Smooth muscle cell (in vitro differentiated cells): Measurements from ENCODE around the gene ZBTB25. TPM values are rescaled to one million over a fixed set of nuclear protein-coding genes. Genes with fewer than 3 reads are reported as not detected.
A peak's percentile ranks its signal among the peaks of the same experiment; 100 is the strongest.

Experiments used
- DNase-seq: peaks from one replicate; lab custom pipeline; 2025; ENCODE audit not compliant: unreplicated experiment; lab: John Stamatoyannopoulos, UW
- H2AFZ ChIP-seq: fragments of 200-600 bp; sonication (generic); 2 replicates; pipeline ENCODE4 v1.6.0; 2016; ENCODE audit warnings: antibody characterized with exemption, low read depth, mild to moderate bottlenecking
- H3F3A ChIP-seq: fragments of 200-600 bp; sonication (generic); 2 replicates; pipeline ENCODE4 v1.6.0; 2017; ENCODE audit warnings: antibody characterized with exemption, low read depth
- H3K27ac ChIP-seq: fragments of 200-600 bp; sonication (generic); 2 replicates; pipeline ENCODE4 v1.5.1; 2016; ENCODE audit warnings: low read depth, mild to moderate bottlenecking
- H3K27me3 ChIP-seq: fragments of 200-600 bp; sonication (generic); 2 replicates; pipeline ENCODE4 v1.6.1; 2016; ENCODE audit warnings: low read depth, mild to moderate bottlenecking
- H3K36me3 ChIP-seq: fragments of 200-600 bp; sonication (generic); 2 replicates; pipeline ENCODE4 v1.5.1; 2016; ENCODE audit warnings: low read depth
- H3K4me1 ChIP-seq: fragments of 200-600 bp; sonication (generic); 2 replicates; pipeline ENCODE4 v1.5.1; 2016; ENCODE audit warnings: low read depth
- H3K4me2 ChIP-seq: fragments of 200-600 bp; sonication (generic); 2 replicates; pipeline ENCODE4 v1.6.0; 2016; ENCODE audit warnings: mild to moderate bottlenecking
- H3K4me3 ChIP-seq: fragments of 200-600 bp; sonication (generic); 2 replicates; pipeline ENCODE4 v1.5.1; 2016; ENCODE audit warnings: mild to moderate bottlenecking
- H3K79me2 ChIP-seq: fragments of 200-600 bp; sonication (generic); 2 replicates; pipeline ENCODE4 v1.6.0; 2016; ENCODE audit warnings: low read depth, mild to moderate bottlenecking
- H3K9ac ChIP-seq: fragments of 200-600 bp; sonication (generic); 2 replicates; pipeline ENCODE4 v1.6.0; 2016; ENCODE audit warnings: low read depth
- H3K9me3 ChIP-seq: fragments of 200-600 bp; sonication (generic); replicated peaks from 2 replicates; pipeline ENCODE4 v1.5.1; 2016; ENCODE audit warnings: low read depth
- H4K20me1 ChIP-seq: fragments of 200-600 bp; sonication (generic); 2 replicates; pipeline ENCODE4 v1.6.0; 2016; ENCODE audit warnings: low read depth
- CTCF ChIP-seq: fragments of 200-600 bp; sonication (generic); IDR thresholded peaks from 2 replicates; pipeline ENCODE4 v1.5.1; 2017; ENCODE audit warnings: borderline replicate concordance, mild to moderate bottlenecking, antibody characterized with exemption; ENCODE audit not compliant: insufficient read depth, poor library complexity, severe bottlenecking
- WGBS: methylation state at CpG from one replicate; pipeline ENCODE4 v1.1.7; 2016; ENCODE audit warnings: low lambda C conversion rate; 5-methylcytosine and 5-hydroxymethylcytosine counted together
- polyA plus RNA-seq: library from polyadenylated mRNA; unstranded; fragments of >200 nt; fragmentation: Nextera tagmentation; extraction: Ambion mirVana; gene quantifications from 2 replicates; pipeline ENCODE4 v1.2.1, GENCODE V29; 2016
- total RNA-seq: library from RNA; depleted of rRNA; stranded (reverse); fragments of >200 nt; gene quantifications from 2 replicates; pipeline ENCODE4 v1.2.3, GENCODE V29; 2014

The ZBTB25 gene
- total and polyA plus RNA-seq, 2 experiments from 2014 or later, result 6.9 to 12.5 TPM

GRCh38 chr14:64549016-64549415, 45.4 kb upstream of the ZBTB25 start:
- TF ChIP-seq CTCF, result no peak
- Histone ChIP-seq H3F3A (peaks cover 7% of the 10 kb centered on the region), H4K20me1 (no peaks in the 10 kb centered on the region), H3K9ac (no peak overlapping the region), H2AFZ (peak overlapping the region; percentile 78), H3K4me3 (no peak overlapping the region), H3K36me3 (no peaks in the 10 kb centered on the region), H3K4me2 (peak overlapping the region; percentile 81), H3K27ac (no peak overlapping the region), H3K79me2 (no peaks in the 10 kb centered on the region), H3K9me3 (no peaks in the 10 kb centered on the region), H3K27me3 (no peaks in the 10 kb centered on the region), H3K4me1 (peaks cover 8% of the 10 kb centered on the region)
- 45% methylated on average over 1 of the region's 1 CpG for WGBS
- no peak for DNase-seq

GRCh38 chr14:64544607-64545312, 41.1 kb upstream of the ZBTB25 start:
- Histone ChIP-seq H3K27ac (peak overlapping the region; percentile 32), H3K4me2 (peak overlapping the region; percentile 58), H4K20me1 (no peaks in the 10 kb centered on the region), H3K79me2 (no peaks in the 10 kb centered on the region), H3K9me3 (no peaks in the 10 kb centered on the region), H3K9ac (peak overlapping the region; percentile 0), H2AFZ (no peak overlapping the region), H3K36me3 (no peaks in the 10 kb centered on the region), H3K4me3 (no peak overlapping the region), H3K4me1 (peaks cover 11% of the 10 kb centered on the region), H3F3A (peaks cover 7% of the 10 kb centered on the region), H3K27me3 (no peaks in the 10 kb centered on the region)
- no peak for DNase-seq
- 38% methylated on average over 5 of the region's 5 CpGs for WGBS
- no peak for TF ChIP-seq CTCF

- no peak for DNase-seq
- H3K27ac ChIP-seq, result no peak overlapping the region
- H3K9me3 ChIP-seq, result no peaks in the 10 kb centered on the region
- 94% methylated on average over 4 of the region's 4 CpGs for WGBS
- H3K79me2 ChIP-seq, result no peaks in the 10 kb centered on the region
- H3K4me2 ChIP-seq, result no peak overlapping the region
- H3K4me3 ChIP-seq, result no peak overlapping the region
- no peaks in the 10 kb centered on the region for H3K27me3 ChIP-seq
- H3K9ac ChIP-seq, result no peak overlapping the region
- no peak overlapping the region for H2AFZ ChIP-seq
- no peak for TF ChIP-seq CTCF
- peaks cover 11% of the 10 kb centered on the region for H3K4me1 ChIP-seq
- H3K36me3 ChIP-seq, result no peaks in the 10 kb centered on the region
- no peaks in the 10 kb centered on the region for H4K20me1 ChIP-seq
- H3F3A ChIP-seq, result peaks cover 7% of the 10 kb centered on the region
These were observed 39.2 kb upstream of the ZBTB25 start for GRCh38 chr14:64542836-64543201.
